HUES6 (cell line): ENCODE data around the gene ERCC1.
"Not testable (repeated sequence)": the region's sequence is repeated elsewhere in the genome, so short reads cannot be mapped to it uniquely, and the experiment has no call there.

Source experiments
- H3K27ac ChIP-seq: 2 replicates; pipeline ENCODE4 v1.7.0; 2013; ENCODE audit warnings: low read depth, mild to moderate bottlenecking, low read length, inconsistent platforms
- H3K27me3 ChIP-seq: 2 replicates; pipeline ENCODE4 v1.6.1; 2013; ENCODE audit warnings: low read length; ENCODE audit not compliant: control insufficient read depth, insufficient read depth
- H3K36me3 ChIP-seq: 2 replicates; pipeline ENCODE4 v1.6.1; 2013; ENCODE audit warnings: low read length; ENCODE audit not compliant: control insufficient read depth, insufficient read depth
- H3K4me1 ChIP-seq: 2 replicates; pipeline ENCODE4 v1.6.1; 2013; ENCODE audit warnings: low read length; ENCODE audit not compliant: control insufficient read depth, insufficient read depth
- H3K4me3 ChIP-seq: 2 replicates; pipeline ENCODE4 v1.5.1; 2013; ENCODE audit warnings: low read depth, low read length
- H3K9ac ChIP-seq: one replicate; pipeline ENCODE4 v1.6.1; 2013; ENCODE audit warnings: mild to moderate bottlenecking, low read length
- H3K9me3 ChIP-seq: 2 replicates; pipeline ENCODE4 v1.6.1; 2013; ENCODE audit warnings: low read depth, low read length; ENCODE audit not compliant: control insufficient read depth, insufficient read depth

ERCC1 gene

DNA sequence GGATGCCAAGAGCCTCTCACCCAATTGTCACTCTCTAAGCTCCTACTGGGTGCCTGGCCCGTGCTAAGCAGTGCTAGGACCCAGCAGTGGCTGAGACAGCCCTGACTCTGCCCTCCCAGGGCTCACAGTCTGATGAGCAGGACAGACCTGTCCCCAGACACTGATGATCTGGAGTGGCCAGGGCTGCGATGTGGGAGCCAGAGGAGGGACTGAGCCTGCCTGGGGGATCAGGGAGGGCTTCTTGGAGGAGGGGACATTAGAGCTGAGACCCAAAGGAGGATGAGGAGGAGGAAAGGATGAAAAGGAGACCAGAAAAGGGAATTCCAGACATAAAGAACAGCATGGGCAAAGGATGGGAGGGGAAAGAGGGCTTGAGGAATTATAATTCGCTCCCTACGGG, 6.6 kb downstream of the ERCC1 start:
- Histone ChIP-seq H3K9ac (no peak overlapping the region), H3K36me3 (peaks cover 73% of the 10 kb centered on the region), H3K27me3 (no peaks in the 10 kb centered on the region), H3K4me3 (no peak overlapping the region), H3K9me3 (no peaks in the 10 kb centered on the region), H3K4me1 (peaks cover 4% of the 10 kb centered on the region; the same call in 1 of the 2 replicates), H3K27ac (no peak overlapping the region)

DNA sequence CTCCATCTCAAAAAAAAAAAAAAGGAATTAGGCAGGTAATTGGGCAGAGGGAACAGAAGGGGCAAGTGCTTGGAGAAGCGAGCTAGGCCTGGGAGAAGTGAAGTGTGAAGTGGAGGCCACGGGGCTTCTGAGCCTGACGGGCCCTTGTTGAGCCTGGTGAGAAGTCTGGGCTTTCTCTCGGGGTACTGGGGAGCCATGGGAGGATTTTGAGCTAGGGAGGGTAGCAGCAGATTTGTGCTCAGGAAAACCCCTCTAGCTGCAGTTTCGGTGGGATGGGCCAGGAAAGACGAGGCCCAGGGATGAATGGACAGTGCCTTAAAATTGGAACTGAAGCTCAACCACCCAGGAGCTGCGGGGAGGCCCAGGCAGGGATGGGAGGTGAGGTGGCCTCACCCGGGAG, 9.2 kb downstream of the ERCC1 start:
- H3K27ac ChIP-seq, result no peak overlapping the region
- no peaks in the 10 kb centered on the region for H3K27me3 ChIP-seq
- no peak overlapping the region for H3K9ac ChIP-seq
- H3K36me3 ChIP-seq, result peaks cover 73% of the 10 kb centered on the region
- no peak overlapping the region for H3K4me3 ChIP-seq
- H3K4me1 ChIP-seq, result no peaks in the 10 kb centered on the region; the same call in 1 of the 2 replicates
- no peaks in the 10 kb centered on the region for H3K9me3 ChIP-seq

DNA sequence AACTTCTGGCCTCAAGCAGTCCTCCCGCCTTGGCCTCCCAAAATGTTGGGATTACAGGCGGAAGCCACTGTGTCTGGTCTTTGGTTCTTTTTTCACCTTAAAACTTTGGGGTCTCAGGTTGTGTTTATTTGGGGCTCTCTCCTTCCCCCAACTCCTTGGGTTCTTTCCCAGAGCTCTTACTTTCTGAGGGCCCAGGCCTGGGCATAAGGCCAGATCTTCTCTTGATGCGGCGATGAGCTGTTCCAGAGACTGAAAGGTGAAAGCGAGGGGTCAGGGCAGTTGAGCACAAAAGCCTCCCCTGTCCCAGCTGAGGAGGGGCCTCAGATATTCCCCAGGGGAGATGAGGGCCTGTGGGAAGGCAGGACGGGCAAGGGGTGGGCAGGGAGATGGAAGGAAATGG, 10.2 kb downstream of the ERCC1 start:
- no peak overlapping the region for H3K27ac ChIP-seq
- H3K4me1 ChIP-seq, result no peaks in the 10 kb centered on the region
- no peaks in the 10 kb centered on the region for H3K9me3 ChIP-seq
- no peak overlapping the region for H3K4me3 ChIP-seq
- peaks cover 73% of the 10 kb centered on the region for H3K36me3 ChIP-seq
- H3K9ac ChIP-seq, result no peak overlapping the region
- H3K27me3 ChIP-seq, result no peaks in the 10 kb centered on the region

DNA sequence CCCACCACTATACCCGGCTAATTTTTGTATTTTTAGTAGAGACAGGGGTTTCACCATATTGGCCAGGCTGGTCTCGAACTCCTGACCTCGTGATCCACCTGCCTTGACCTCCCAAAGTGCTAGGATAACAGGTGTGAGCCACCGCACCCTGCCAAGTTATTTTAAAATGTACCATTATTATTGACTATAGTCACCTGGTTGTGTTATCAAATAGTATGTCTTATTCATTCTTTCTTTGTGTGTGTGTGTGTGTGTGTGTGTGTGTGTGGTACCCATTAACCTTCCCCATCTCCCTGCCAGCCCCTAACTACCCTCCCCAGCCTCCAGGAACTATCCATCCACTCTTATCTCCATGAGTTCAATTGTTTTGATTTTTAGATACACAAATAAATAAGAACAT, 13.4 kb downstream of the ERCC1 start:
- H3K4me1 ChIP-seq, H3K4me3 ChIP-seq, H3K27me3 ChIP-seq, H3K9me3 ChIP-seq, H3K9ac ChIP-seq, H3K27ac ChIP-seq: not testable (repeated sequence)
- peaks cover 55% of the 10 kb centered on the region for H3K36me3 ChIP-seq

DNA sequence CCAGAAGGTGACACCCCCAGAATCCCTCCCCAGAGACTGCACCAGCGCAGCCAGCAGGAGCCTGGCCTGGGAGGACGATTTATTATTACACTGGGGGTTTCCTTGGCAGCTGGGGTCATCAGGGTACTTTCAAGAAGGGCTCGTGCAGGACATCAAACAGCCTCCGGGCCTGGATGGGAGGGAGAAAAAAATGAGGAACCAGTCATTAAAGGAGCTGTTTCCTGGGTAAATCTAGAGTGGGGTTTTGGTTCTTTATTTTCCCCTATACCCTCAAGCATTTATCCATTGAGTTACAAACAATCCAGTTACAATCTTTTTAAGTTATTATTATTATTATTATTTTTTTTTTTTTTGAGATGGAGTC, 14.2 kb downstream of the ERCC1 start:
- peaks cover 50% of the 10 kb centered on the region for H3K36me3 ChIP-seq
- H3K9me3 ChIP-seq, result no peaks in the 10 kb centered on the region
- no peak overlapping the region for H3K9ac ChIP-seq
- H3K27me3 ChIP-seq, result no peaks in the 10 kb centered on the region
- H3K27ac ChIP-seq, result no peak overlapping the region
- H3K4me1 ChIP-seq, result peaks cover 4% of the 10 kb centered on the region; the same call in 1 of the 2 replicates
- H3K4me3 ChIP-seq, result no peak overlapping the region

DNA sequence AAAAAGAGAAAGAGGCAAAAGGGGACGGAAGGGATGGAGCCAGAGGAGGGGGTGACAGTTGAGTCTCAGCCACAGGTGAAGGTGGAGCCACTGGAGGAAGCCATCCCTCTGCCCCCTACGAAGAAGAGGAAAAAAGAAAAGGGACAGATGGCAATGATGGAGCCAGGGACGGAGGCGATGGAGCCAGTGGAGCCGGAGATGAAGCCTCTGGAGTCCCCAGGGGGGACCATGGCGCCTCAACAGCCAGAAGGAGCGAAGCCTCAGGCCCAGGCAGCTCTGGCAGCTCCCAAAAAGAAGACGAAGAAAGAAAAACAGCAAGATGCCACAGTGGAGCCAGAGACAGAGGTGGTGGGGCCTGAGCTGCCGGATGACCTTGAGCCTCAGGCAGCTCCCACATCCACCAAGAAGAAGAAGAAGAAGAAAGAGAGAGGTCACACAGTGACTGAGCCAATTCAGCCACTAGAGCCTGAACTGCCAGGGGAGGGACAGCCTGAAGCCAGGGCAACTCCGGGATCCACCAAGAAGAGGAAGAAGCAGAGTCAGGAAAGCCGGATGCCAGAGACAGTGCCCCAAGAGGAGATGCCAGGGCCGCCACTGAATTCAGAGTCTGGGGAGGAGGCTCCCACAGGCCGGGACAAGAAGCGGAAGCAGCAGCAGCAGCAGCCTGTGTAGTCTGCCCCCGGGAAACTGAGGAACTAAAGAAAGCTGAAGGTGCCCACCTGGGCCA, 14.7 kb downstream of the ERCC1 start:
- Histone ChIP-seq H3K9me3 (no peaks in the 10 kb centered on the region), H3K27ac (no peak overlapping the region), H3K4me1 (peaks cover 6% of the 10 kb centered on the region), H3K36me3 (peaks cover 46% of the 10 kb centered on the region), H3K4me3 (no peak overlapping the region), H3K9ac (no peak overlapping the region), H3K27me3 (no peaks in the 10 kb centered on the region)

DNA sequence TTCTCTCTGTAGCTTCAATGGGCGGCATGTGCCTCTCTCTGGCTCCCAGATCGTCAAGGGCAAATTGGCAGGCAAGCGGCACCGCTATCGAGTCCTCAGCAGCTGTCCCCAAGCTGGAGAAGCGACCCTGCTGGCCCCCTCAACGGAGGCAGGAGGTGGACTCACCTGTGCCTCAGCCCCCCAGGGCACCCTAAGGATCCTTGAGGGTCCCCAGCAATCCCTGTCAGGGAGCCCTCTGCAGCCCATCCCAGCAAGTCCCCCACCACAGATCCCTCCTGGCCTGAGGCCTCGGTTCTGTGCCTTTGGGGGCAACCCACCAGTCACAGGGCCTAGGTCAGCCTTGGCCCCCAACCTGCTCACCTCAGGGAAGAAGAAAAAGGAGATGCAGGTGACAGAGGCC, 15.6 kb downstream of the ERCC1 start:
- H3K27ac ChIP-seq, result no peak overlapping the region
- peaks cover 38% of the 10 kb centered on the region for H3K36me3 ChIP-seq
- H3K27me3 ChIP-seq, result no peaks in the 10 kb centered on the region
- H3K9ac ChIP-seq, result no peak overlapping the region
- H3K9me3 ChIP-seq, result no peaks in the 10 kb centered on the region
- no peak overlapping the region for H3K4me3 ChIP-seq
- H3K4me1 ChIP-seq, result peaks cover 14% of the 10 kb centered on the region

DNA sequence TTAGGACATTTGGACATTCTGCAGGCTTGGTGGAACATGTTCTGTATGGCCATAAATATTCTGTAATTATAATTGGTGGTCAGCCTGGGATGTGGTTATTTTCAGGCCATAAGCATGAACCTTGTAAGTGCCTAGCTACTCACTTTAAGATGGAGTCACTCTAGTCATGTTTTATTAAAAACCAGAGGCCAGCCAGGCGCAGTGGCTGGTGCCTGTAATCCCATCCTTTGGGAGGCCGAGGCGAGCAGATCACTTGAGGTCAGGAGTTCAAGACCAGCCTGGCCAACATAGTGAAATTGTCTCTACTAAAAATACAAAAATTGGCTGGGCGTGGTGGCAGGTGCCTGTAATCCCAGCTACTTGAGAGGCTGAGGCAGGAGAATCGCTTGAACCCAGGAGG, 16.1 kb downstream of the ERCC1 start:
- not testable (repeated sequence) for H3K9ac ChIP-seq, H3K9me3 ChIP-seq, H3K27ac ChIP-seq, H3K27me3 ChIP-seq
- peak overlapping the region; percentile 94 for H3K4me3 ChIP-seq
- H3K36me3 ChIP-seq, result peaks cover 32% of the 10 kb centered on the region
- peaks cover 20% of the 10 kb centered on the region for H3K4me1 ChIP-seq

DNA sequence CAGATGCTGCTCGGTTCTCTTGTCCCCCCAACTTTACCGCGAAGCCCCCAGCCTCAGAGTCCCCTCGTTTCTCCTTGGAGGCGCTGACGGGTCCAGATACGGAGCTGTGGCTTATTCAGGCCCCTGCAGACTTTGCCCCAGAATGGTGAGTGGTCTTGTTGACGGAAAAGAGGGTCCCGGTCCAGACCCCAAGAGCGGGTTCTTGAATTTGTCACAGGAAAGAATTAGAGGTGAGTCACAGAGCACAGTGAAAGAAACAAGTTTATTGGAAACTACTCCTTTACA, 16.7 kb downstream of the ERCC1 start:
- peaks cover 27% of the 10 kb centered on the region for H3K36me3 ChIP-seq
- H3K9ac ChIP-seq, result peak overlapping the region; percentile 99
- H3K27ac ChIP-seq, result no peak overlapping the region; the same call in 1 of the 2 replicates
- no peaks in the 10 kb centered on the region for H3K9me3 ChIP-seq
- H3K4me1 ChIP-seq, result peaks cover 20% of the 10 kb centered on the region
- no peaks in the 10 kb centered on the region for H3K27me3 ChIP-seq
- peak overlapping the region; percentile 94 for H3K4me3 ChIP-seq

DNA sequence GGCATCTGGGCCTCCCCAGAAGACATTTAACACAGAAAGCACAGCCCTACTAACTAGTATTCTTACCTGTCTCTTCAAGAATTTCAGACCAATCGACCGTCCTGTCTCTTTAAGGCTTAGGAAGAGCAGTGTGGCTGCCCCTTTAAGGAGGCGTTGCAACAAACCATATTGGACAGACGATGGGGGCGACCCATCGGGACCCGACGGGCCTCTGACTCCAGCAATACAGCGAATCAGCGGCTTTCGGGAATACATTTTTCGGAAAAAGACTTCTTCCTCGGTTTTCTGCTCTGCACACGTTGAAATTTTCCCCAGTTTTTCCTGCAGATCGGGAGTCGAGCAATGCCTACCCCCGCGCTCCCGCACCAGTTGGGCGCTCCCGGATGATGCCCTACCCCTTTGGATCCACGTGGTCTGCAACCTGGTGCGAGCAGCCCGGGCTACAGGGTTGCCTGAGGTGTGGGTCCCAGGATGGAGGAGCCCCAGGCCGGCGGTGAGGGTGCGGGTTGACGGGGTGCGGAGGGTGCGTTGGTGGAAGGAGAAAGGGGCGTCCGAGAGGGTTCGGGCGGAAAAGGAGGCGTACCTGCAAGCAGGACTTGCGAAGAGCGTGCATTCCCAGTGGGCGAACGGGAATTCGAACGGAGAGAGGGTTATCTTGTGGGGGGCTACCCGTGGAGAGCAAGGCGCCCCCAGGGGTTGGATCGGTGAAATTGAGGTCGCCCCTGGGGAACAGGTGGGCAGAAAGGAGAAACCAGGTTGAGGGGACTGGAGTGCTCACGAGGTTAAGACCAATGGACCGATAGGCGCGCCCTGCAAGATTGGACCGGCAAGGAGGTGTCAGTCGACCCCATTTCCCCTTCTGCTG, 17.3 kb downstream of the ERCC1 start, which contains the start of gene POLR1G:
Gene POLR1G (plus strand): TSS at position 419 of the 865 bp plus-strand sequence. CDS start 53 bp downstream, at position 472.
- peak within 1 kb of the TSS; percentile 100 for H3K27ac ChIP-seq

More for the DNA sequence above, 17.3 kb downstream of the ERCC1 start, which contains the start of gene POLR1G:
- peaks cover 20% of the 10 kb centered on the region for H3K4me1 ChIP-seq
- H3K9ac ChIP-seq, result peak within 1 kb of the TSS; percentile 99
- no peaks in the 10 kb centered on the region for H3K27me3 ChIP-seq
- peaks cover 25% of the 10 kb centered on the region for H3K36me3 ChIP-seq
- H3K9me3 ChIP-seq, result no peaks in the 10 kb centered on the region
- H3K4me3 ChIP-seq, result peak within 1 kb of the TSS; percentile 94
